Immature natural killer cell (primary cell): Measurements from ENCODE around the gene CD74. TPM values are rescaled to one million over a fixed set of nuclear protein-coding genes. Genes with fewer than 3 reads are reported as not detected.
A peak's percentile ranks its signal among the peaks of the same experiment; 100 is the strongest.

Source experiments
- DNase-seq, 3 donors: peaks; one replicate each; pipeline ENCODE4 v3.0.0; 2022; ENCODE audit warnings: mixed read lengths in 1 of 3
- H3K27ac Mint-ChIP-seq, 6 donors: one replicate each; pipeline ENCODE4 v1.8.0; 2020; ENCODE audit warnings: mixed read lengths in 6 of 6, mild to moderate bottlenecking in 5 of 6, inconsistent platforms in 4 of 6, moderate library complexity in 3 of 6
- H3K27me3 Mint-ChIP-seq, 3 donors: one replicate each; pipeline ENCODE4 v1.8.0; 2020 to 2021; ENCODE audit warnings: low read depth in 3 of 3, mild to moderate bottlenecking in 3 of 3, mixed read lengths in 3 of 3, moderate library complexity in 3 of 3, inconsistent platforms in 1 of 3
- H3K36me3 Mint-ChIP-seq, 3 donors: one replicate each; pipeline ENCODE4 v1.8.0; 2020; ENCODE audit warnings: mixed read lengths in 3 of 3, inconsistent platforms in 2 of 3, mild to moderate bottlenecking in 2 of 3
- H3K4me1 Mint-ChIP-seq, 2 donors: one replicate each; pipeline ENCODE4 v1.8.0; 2020; ENCODE audit warnings: inconsistent platforms in 2 of 2, mild to moderate bottlenecking in 2 of 2, mixed read lengths in 2 of 2, moderate library complexity in 1 of 2
- H3K4me3 Mint-ChIP-seq, 5 donors: one replicate each; pipeline ENCODE4 v1.8.0; 2020; ENCODE audit warnings: mild to moderate bottlenecking in 5 of 5, mixed read lengths in 5 of 5, inconsistent platforms in 3 of 5, moderate library complexity in 3 of 5
- H3K9me3 Mint-ChIP-seq, 6 donors: one replicate each; pipeline ENCODE4 v1.8.0; 2020; ENCODE audit warnings: mild to moderate bottlenecking in 6 of 6, mixed read lengths in 6 of 6, inconsistent platforms in 4 of 6, moderate library complexity in 3 of 6
- polyA plus RNA-seq, 3 donors: library from polyadenylated mRNA; unstranded; fragments of 300-500 nt; fragmentation: Illumina TruSeq; gene quantifications; one replicate each; pipeline ENCODE4 v1.2.3, GENCODE V29; 2021

CD74 gene
- polyA plus RNA-seq, 3 donors from 2014 or later, result 982 to 1,268 (median 1,061) TPM

DNA sequence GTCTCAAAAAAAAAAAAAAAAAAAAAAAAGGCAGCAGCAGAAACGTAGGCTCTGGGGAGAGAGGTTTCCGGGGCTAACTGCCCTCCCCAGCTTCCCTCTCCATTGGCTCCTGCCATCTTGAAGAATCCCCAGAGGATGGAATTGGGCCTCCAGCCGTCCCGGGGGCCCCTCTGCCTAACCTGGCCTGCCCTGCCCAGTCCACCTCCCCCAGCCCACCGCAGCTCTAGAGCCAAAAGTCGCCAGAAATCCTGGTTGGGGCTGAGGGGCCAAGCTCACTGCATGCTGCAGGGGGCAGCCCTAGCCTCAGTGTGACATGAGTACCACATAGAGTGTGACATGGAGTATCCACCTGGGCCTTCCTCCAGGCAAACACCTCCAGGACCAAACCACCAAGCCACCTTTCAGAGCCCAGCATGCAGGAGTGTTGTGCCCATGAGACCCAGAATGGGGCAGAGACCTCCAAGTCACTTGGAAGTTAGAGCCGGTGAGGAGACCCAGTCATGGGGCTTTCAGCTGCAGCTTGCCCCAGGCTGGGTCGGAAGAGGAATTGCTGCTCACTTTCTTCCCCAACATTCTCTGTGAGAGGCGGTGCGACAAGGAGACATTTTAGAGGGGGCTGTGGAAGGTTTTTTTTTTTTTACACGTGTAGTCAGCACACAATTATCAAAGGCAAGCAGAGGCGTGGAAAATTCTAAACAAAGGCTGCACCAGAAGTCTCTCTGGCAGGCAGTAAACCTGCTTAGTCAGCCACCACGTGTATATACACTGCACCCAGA is 17.6 kb downstream of the CD74 start:
- Mint-ChIP-seq H3K27me3 (peaks cover 0 to 4% (median 3%) of the 10 kb centered on the region in 3 donors), H3K4me3 (no peak overlapping the region), H3K27ac (peak overlapping the region in 2 of 6 donors; percentile 50 to 71), H3K36me3 (peaks cover 9 to 25% (median 17%) of the 10 kb centered on the region in 3 donors), H3K4me1 (peaks cover 0 to 2% of the 10 kb centered on the region in 2 donors), H3K9me3 (no peaks in the 10 kb centered on the region)
- DNase-seq, result no peak

DNA sequence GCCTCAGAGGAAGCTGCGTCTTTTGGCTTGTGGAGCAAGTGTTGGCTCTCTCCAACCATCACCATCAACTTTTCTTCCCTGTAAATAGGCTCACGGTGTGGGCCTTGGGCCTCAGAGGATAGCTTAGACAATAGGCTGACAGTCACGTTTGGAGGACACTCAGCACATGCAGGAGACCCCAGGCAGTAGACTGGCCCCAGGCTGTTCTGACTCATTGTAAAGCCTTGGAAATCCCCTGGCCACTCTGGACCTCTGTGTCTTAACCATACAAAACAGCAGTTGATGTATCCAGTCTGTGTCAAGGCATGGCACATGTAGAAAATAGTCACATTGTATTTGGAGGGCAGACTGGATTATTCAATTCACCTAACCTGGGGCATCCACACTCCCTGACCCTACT is 18.6 kb downstream of the CD74 start:
- H3K9me3 Mint-ChIP-seq, result no peaks in the 10 kb centered on the region
- no peak for DNase-seq
- H3K27ac Mint-ChIP-seq, result no peak overlapping the region
- H3K36me3 Mint-ChIP-seq, result peaks cover 11 to 25% (median 16%) of the 10 kb centered on the region in 3 donors
- H3K27me3 Mint-ChIP-seq, result peaks cover 0 to 4% (median 2%) of the 10 kb centered on the region in 3 donors
- H3K4me1 Mint-ChIP-seq, result peaks cover 0 to 2% of the 10 kb centered on the region in 2 donors
- no peak overlapping the region for H3K4me3 Mint-ChIP-seq

DNA sequence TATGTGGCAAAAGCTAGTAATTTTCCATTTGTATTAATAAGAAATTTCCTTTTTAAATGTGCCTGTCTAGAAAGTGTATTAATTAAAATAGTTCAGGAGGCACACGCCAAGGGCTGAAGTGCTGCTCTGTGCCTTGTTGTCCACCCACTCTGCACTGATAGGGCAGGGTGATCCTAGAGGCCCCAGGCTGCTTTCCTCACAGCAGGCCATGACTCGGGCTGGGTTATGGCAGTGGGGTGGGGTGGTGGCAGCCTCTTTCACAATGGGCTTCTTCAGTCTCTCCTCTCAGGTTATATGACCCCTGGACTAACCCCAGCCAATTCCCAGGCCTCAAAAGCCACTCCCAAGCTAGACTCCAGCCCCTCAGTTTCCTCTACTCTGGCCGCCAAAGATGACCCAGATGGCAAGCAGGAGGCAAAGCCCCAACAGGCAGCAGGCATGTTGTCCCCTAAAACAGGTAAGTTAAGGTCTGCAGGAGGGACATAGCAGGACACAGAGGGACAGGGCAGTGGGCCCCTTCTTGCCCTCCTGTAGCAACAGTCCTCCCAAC is 19.5 kb downstream of the CD74 start:
- Mint-ChIP-seq H3K36me3 (peaks cover 12 to 27% (median 16%) of the 10 kb centered on the region in 3 donors), H3K27ac (peak overlapping the region in 2 of 6 donors; percentile 62 to 67), H3K9me3 (no peaks in the 10 kb centered on the region), H3K4me3 (no peak overlapping the region), H3K27me3 (peaks cover 0 to 4% (median 2%) of the 10 kb centered on the region in 3 donors), H3K4me1 (peaks cover 0 to 1% of the 10 kb centered on the region in 2 donors)
- DNase-seq, result no peak

DNA sequence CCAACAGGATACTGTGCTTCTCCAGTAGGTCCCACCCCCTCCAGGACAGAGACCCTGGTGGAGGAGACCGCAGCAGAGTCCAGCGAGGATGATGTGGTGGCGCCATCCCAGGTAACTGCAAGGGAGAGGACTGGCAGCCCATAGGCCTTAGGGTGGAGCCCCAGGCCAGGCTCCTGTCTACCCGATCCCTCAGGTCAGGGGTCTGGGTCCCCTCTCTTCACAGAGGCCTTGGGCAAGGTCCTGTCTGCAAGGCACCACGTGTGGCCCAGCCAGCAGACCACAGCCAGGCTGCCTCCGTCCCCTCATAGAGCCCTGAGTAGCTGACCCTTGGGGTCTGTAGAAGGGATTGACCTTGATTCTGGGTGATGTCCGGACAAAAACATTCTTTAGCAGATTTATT is 20.0 kb downstream of the CD74 start:
- Mint-ChIP-seq H3K27ac (no peak overlapping the region), H3K27me3 (peaks cover 2 to 4% (median 2%) of the 10 kb centered on the region in 3 donors), H3K4me3 (no peak overlapping the region), H3K9me3 (no peaks in the 10 kb centered on the region), H3K4me1 (no peaks in the 10 kb centered on the region), H3K36me3 (peaks cover 12 to 27% (median 16%) of the 10 kb centered on the region in 3 donors)
- no peak for DNase-seq

DNA sequence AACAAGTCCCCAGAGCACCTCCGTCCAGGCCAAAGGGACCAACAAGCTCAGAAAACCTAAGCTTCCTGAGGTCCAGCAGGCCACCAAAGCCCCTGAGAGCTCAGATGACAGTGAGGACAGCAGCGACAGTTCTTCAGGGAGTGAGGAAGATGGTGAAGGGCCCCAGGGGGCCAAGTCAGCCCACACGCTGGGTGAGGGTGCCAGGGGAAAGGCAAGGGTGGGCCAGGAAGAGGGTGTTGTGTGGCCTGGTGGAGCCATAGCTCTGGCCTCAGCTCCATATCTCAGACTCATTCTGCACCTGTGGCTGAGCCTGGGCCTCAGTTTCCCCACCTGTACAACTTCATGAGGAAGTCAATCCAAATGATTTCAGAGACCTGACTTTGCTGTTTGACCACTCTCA is 20.7 kb downstream of the CD74 start:
- Mint-ChIP-seq H3K36me3 (peaks cover 15 to 29% (median 16%) of the 10 kb centered on the region in 3 donors), H3K4me3 (no peak overlapping the region), H3K27me3 (peaks cover 2 to 4% (median 3%) of the 10 kb centered on the region in 3 donors), H3K4me1 (no peaks in the 10 kb centered on the region), H3K9me3 (no peaks in the 10 kb centered on the region), H3K27ac (peak overlapping the region in 1 of 6 donors; percentile 29)
- DNase-seq, result no peak

DNA sequence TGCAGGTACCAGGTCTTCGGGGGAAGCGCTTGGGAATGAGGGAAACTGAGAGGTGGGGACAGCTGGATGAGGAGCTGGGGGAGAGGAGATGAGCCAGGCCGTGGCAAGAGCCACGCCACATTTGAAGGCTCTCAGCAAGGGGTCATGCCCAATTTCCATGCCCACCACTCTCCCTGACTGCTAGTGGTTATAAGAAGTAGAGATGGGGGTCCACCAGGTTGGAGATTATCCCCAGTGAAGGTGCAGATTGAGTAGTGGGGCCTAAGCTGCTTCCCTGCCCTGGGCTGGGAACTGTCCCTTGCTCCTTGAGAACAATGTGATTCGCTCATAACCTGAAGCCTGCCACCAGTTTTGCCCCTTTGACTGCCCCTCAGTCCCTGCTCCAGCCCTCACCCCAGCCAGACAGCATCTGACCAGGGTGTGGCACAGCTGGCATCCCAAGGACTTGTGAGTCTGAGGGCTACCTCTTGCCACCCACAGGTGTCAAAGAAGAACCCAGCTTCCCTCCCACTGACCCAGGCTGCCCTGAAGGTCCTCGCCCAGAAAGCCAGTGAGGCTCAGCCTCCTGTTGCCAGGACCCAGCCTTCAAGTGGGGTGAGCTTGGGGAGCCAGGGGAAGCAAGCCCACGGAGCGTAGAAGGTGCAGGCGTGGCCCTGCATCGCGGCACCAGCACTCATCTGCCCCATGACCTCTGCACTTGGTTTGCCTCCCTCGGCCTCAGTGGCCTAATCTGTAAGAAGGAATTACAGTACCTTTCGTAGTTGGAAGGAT is 21.5 kb downstream of the CD74 start:
- no peak overlapping the region for H3K27ac Mint-ChIP-seq
- H3K4me1 Mint-ChIP-seq, result no peaks in the 10 kb centered on the region
- H3K36me3 Mint-ChIP-seq, result peaks cover 12 to 31% (median 18%) of the 10 kb centered on the region in 3 donors
- H3K27me3 Mint-ChIP-seq, result peaks cover 2 to 3% (median 2%) of the 10 kb centered on the region in 3 donors
- no peak overlapping the region for H3K4me3 Mint-ChIP-seq
- DNase-seq, result no peak
- H3K9me3 Mint-ChIP-seq, result no peaks in the 10 kb centered on the region

DNA sequence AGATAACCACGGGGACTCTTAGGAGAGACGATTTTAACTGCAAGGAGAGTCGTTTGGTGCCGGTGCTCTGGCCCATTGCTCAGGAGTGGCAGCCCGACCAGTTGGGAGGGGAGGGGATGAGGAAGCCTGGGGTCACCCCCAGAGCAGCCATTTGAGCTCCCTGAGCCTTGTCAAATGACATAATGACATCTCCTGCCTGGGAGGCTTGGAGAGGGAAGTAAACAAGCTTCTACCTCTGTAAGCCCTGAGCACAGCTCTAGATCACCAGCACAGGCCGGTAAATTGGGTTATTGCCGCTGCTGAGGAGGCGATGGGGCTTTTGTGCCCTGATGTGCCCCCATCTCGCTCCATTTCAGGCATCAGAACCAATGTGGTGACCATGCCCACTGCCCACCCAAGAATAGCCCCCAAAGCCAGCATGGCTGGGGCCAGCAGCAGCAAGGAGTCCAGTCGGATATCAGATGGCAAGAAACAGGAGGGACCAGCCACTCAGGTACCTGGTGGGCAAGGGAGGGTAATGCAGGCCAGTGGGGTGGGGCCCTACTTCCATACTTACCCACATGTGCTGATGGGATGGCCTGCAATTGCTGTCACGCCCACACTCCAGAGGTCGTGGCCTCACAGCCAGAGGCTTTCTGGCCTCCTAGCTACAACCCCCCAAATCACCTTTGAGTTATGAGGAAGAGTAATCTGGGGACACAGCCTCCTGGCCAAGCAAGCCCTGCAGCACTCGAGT is 23.0 kb downstream of the CD74 start:
- Mint-ChIP-seq H3K27ac (peak overlapping the region in 1 of 6 donors; percentile 45), H3K27me3 (peaks cover 2 to 4% (median 3%) of the 10 kb centered on the region in 3 donors), H3K36me3 (peaks cover 9 to 30% (median 12%) of the 10 kb centered on the region in 3 donors), H3K9me3 (no peaks in the 10 kb centered on the region), H3K4me3 (no peak overlapping the region), H3K4me1 (no peaks in the 10 kb centered on the region)
- DNase-seq, result no peak

DNA sequence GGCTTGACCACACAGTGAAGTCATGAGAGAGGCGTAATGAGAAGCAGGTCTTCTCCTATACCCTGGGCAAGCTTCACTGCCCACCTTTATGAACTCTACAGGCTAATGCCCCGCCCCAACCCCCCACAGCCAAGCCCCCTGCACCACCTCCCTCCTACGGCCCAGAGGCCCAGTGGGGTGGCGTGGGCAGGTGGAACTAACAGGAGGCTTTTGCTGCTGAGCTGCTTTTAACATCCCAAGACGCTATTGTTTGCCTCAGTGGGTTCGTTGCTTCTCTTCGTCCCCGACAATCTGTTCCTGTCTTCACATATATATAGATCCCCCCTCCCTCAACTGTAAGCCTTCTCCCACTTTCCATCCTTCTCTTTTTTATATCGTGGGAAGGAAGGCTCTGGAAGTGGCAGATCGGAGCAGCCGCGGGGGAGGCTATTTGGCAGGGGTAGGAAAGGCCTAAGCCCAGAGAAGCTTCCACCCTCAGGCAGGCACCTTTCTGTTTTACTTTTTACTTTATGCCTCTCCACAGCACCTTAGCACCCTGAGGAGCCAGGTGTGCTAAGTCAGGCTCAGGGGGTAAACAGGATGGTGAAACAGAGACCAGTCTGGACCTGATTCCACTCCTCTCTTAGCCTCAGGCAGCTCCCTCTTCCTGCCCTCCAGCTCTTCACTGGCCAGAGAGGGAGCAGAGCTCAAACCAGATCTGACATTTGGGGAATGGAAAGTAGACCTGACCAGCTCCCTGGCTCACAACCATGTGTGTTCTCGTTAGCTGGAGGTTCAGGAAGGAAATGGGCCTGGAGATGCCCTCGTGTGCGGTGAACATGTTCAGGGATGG is 26.5 kb downstream of the CD74 start:
- H3K4me1 Mint-ChIP-seq, result peaks cover 0 to 3% of the 10 kb centered on the region in 2 donors
- H3K27me3 Mint-ChIP-seq, result peaks cover 2 to 4% (median 3%) of the 10 kb centered on the region in 3 donors
- H3K36me3 Mint-ChIP-seq, result peaks cover 18 to 50% (median 19%) of the 10 kb centered on the region in 3 donors
- no peak for DNase-seq
- H3K4me3 Mint-ChIP-seq, result no peak overlapping the region
- H3K9me3 Mint-ChIP-seq, result no peaks in the 10 kb centered on the region
- no peak overlapping the region for H3K27ac Mint-ChIP-seq

DNA sequence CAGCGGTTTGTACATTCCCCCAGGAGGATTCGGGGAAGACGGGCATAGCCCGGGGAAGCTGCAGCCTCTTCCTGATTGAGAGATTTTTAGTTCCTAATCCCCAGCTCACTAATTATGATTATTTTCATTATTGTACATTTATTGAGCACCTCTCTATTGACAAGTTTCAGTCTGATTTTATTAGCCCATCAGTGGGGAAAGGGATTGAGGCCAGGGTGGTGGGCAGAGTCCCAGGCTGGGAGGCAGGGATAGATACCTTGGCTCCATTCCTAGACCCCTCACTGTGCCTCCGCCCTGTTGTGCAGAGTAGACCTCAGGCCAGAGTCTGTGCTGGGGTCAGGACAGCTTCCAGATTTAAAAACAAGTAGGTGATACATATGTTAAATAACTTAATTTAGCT is 28.0 kb downstream of the CD74 start:
- Mint-ChIP-seq H3K4me1 (peaks cover 0 to 3% of the 10 kb centered on the region in 2 donors), H3K9me3 (no peaks in the 10 kb centered on the region), H3K27ac (no peak overlapping the region), H3K27me3 (peaks cover 0 to 4% (median 3%) of the 10 kb centered on the region in 3 donors), H3K36me3 (peaks cover 19 to 55% (median 28%) of the 10 kb centered on the region in 3 donors), H3K4me3 (no peak overlapping the region)
- DNase-seq, result no peak

DNA sequence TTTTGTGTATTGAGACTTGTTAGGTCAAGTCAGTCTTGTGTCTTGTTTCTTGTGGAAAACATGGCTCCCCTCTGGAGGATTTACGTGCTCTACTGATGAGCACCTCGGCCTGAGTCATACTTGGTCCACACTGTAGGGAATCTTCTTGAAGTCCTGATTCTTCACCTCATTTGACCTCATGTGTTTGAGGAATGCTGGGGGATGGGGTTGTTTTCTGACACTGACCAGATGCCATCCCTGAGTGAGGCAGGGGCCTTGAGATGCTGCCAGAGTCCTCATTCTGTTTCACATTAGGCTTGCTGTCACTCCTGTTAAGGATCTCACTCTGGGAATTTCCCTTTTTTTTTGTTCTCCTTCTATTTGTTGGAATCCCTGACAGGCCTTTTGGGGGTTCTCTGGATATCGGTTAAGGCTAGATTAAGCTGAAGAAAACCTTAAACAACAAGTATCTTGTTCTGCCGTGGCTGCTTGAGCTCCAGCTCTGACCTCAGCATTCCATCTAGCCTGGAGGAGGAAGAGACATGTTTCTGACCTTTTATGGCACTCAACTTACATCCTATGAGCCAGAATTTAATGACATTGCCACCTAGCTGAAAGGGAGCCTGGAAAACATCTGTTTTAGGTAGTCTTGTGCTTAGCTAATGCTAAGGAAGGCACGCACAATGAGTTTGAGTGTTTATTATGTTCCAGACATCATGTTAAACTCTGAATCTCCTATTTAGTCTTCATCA is 34.6 kb downstream of the CD74 start:
- peaks cover 27 to 29% of the 10 kb centered on the region in 2 donors for H3K4me1 Mint-ChIP-seq
- H3K36me3 Mint-ChIP-seq, result peaks cover 22 to 58% (median 26%) of the 10 kb centered on the region in 3 donors
- H3K27me3 Mint-ChIP-seq, result peaks cover 0 to 3% (median 2%) of the 10 kb centered on the region in 3 donors
- no peak for DNase-seq
- peak overlapping the region in 3 of 5 donors; percentile 44 to 68 (median 46) for H3K4me3 Mint-ChIP-seq
- no peaks in the 10 kb centered on the region for H3K9me3 Mint-ChIP-seq
- H3K27ac Mint-ChIP-seq, result peak overlapping the region; percentile 81 to 95 (median 86)

DNA sequence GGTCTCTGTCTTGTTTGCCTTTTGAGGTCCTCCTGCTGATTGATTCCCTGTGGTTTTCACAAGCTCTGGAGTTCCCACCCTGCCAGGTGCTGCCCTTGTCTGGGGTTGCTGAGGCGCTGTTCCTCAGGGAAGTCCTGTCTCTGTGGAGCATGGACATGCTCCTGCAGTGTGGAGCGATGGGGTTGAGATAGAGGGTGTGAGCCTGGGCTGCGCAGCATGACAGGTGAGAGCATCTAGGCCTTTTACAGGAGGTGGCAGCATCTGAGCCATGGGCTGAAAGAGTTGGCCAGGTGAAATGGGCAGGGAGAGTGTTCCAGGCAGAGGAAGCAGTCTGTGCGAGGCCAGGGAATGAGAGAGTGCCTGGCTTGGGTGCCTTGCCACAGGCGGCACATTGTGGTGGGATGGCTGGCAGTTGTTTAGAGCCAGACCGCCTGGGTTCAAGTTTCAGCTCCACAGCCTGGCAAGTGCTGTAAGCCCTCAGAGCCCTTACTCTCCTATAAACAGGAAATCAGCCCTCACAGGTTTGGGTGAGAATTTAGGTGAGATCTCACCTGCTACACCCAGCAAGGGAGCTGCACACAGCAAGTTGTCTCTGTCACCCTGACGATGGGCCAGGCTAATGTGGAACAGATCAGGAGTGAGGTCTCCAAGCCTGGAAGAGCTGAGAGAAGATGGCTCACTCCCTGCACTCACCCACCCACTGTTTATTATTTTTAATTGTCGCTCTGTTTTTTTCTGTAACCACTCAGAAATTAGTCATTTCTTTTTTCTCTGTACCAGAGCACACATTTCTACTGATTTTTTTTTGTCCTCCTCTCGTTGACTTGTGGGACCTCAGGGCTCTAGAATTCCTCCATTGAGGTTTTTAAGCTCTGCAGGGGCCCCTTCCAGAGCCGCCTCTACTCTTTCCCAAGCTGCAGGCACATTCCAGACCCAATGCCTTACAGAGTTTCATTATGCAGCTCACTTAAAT is 35.6 kb downstream of the CD74 start:
- Mint-ChIP-seq H3K4me1 (peaks cover 27 to 29% of the 10 kb centered on the region in 2 donors), H3K36me3 (peaks cover 22 to 63% (median 30%) of the 10 kb centered on the region in 3 donors), H3K27ac (peak overlapping the region; percentile 81 to 95 (median 86)), H3K4me3 (peak overlapping the region; percentile 44 to 68 (median 56)), H3K27me3 (peaks cover 0 to 3% (median 2%) of the 10 kb centered on the region in 3 donors), H3K9me3 (no peaks in the 10 kb centered on the region)
- peak in 2 of 3 donors; percentile 24 to 36 for DNase-seq
